K562 (cell line): ENCODE measurements around the gene NDUFV3. TPM values are rescaled to one million over a fixed set of nuclear protein-coding genes. Genes with fewer than 3 reads are reported as not detected.
A peak's percentile ranks its signal among the peaks of the same experiment; 100 is the strongest.

ENCODE experiments used
- CBFA2T3 ChIP-seq: fragments of 450-650 bp; IDR thresholded peaks from 2 replicates; pipeline ENCODE4 v1.6.1; 2017
- CTBP1 ChIP-seq: fragments of 450-650 bp; IDR thresholded peaks from 2 replicates; pipeline ENCODE4 v1.6.1; 2016; ENCODE audit warnings: borderline replicate concordance
- ETV1 ChIP-seq: fragments of 450-650 bp; conservative IDR thresholded peaks from 2 replicates; pipeline ENCODE4 v1.6.1; 2016; ENCODE audit warnings: missing genetic modification characterization, control low read depth, low read depth, missing compliant biosample characterization
- FOXJ3 ChIP-seq: sonication (generic); formaldehyde crosslinking; IDR thresholded peaks from 2 replicates; pipeline ENCODE4 v1.4.0; 2020; ENCODE audit warnings: mild to moderate bottlenecking, missing genetic modification reagents
- HDAC1 ChIP-seq, 2 experiments: fragments of 450-650 bp; IDR thresholded peaks; 2 replicates each; pipeline ENCODE4 v1.6.1; 2016 to 2017; ENCODE audit warnings: inconsistent platforms in 1 of 2, mild to moderate bottlenecking in 1 of 2, moderate library complexity in 1 of 2
- MTA3 ChIP-seq: fragments of 450-650 bp; formaldehyde crosslinking; IDR thresholded peaks from 2 replicates; pipeline ENCODE4 v1.6.1; 2017; ENCODE audit warnings: mild to moderate bottlenecking, borderline replicate concordance
- NCOA1 ChIP-seq: fragments of 450-650 bp; IDR thresholded peaks from 2 replicates; pipeline ENCODE4 v1.6.1; 2016; ENCODE audit warnings: low read depth
- NCOA4 ChIP-seq: fragments of 450-650 bp; IDR thresholded peaks from 2 replicates; pipeline ENCODE4 v1.6.1; 2018; ENCODE audit warnings: mild to moderate bottlenecking; ENCODE audit not compliant: partially characterized antibody
- RBM15 ChIP-seq: fragments of 200-400 bp; formaldehyde crosslinking; IDR thresholded peaks from 2 replicates; pipeline ENCODE4 v1.6.1; 2018; ENCODE audit warnings: mild to moderate bottlenecking, low read length, moderate library complexity; ENCODE audit not compliant: insufficient read depth
- SMARCC2 ChIP-seq: fragments of 450-650 bp; IDR thresholded peaks from 2 replicates; pipeline ENCODE4 v1.6.1; 2017; ENCODE audit warnings: antibody characterized with exemption, moderate library complexity, mild to moderate bottlenecking, low read depth
- U2AF1 ChIP-seq: fragments of 200-400 bp; formaldehyde crosslinking; optimal IDR thresholded peaks from 2 replicates; pipeline ENCODE3; 2017; ENCODE audit warnings: mild to moderate bottlenecking, low read depth, low read length, moderate library complexity
- ZC3H11A ChIP-seq: IDR thresholded peaks from 2 replicates; pipeline ENCODE4 v1.6.1; 2012; ENCODE audit warnings: low read depth, low read length, improper control_type of control experiment
- ZNF274 ChIP-seq: IDR thresholded peaks from 2 replicates; pipeline ENCODE4 v1.6.1; 2011; ENCODE audit warnings: low read depth, mild to moderate bottlenecking, low read length, moderate library complexity, borderline replicate concordance
- ZSCAN29 ChIP-seq: fragments of 450-650 bp; IDR thresholded peaks from 2 replicates; pipeline ENCODE4 v1.6.1; 2017
- ZSCAN32 ChIP-seq: fragments of 450-650 bp; formaldehyde crosslinking; IDR thresholded peaks from 2 replicates; pipeline ENCODE4 v1.4.0; 2020; ENCODE audit warnings: mild to moderate bottlenecking, moderate library complexity
- polyA plus RNA-seq, 8 experiments: library from polyadenylated mRNA; depleted of rRNA in 4 of 8; stranded (reverse) in 5 of 8; unstranded in 3 of 8; fragments of >200 nt; fragmentation: Nextera tagmentation in 2 of 8; fragmentation: Illumina TruSeq in 1 of 8; extraction: Ambion mirVana in 2 of 8; extraction: Trizol in 1 of 8; gene quantifications; 2 replicates each; pipeline versions ENCODE4 v1.2.1 to v1.2.3, GENCODE V29; 2011 to 2014; ENCODE audit warnings: inconsistent platforms in 1 of 8, missing spikeins in 1 of 8
- total RNA-seq, 7 experiments: library from RNA; depleted of rRNA in 6 of 7; stranded (reverse); fragments of >200 nt in 6 of 7; fragmentation: Illumina TruSeq in 2 of 7; extraction: Trizol in 2 of 7; gene quantifications; 2 replicates each; pipeline versions ENCODE4 v1.2.1 to v1.2.3, GENCODE V29; 2011 to 2021; ENCODE audit warnings: low replicate concordance in 1 of 7
- TF ChIP-seq, protein P1 (sequence below): fragments of 450-650 bp; IDR thresholded peaks from 2 replicates; pipeline ENCODE4 v1.7.0; 2016; ENCODE audit warnings: borderline replicate concordance
- TF ChIP-seq, protein P2 (sequence below): sonication (generic); formaldehyde crosslinking; IDR thresholded peaks from 2 replicates; pipeline ENCODE4 v1.8.1; 2023; ENCODE audit warnings: mild to moderate bottlenecking, missing genetic modification reagents
- TF ChIP-seq, protein P3 (sequence below): fragments of 250-450 bp; sonication (Bioruptor Pico); IDR thresholded peaks from 2 replicates; pipeline ENCODE4 v1.5.0; 2021; ENCODE audit warnings: mild to moderate bottlenecking, moderate library complexity
- TF ChIP-seq, protein P4 (sequence below): fragments of 450-650 bp; formaldehyde crosslinking; IDR thresholded peaks from 2 replicates; pipeline ENCODE4 v1.4.0; 2022; ENCODE audit warnings: missing genetic modification characterization

The NDUFV3 gene
- total and polyA plus RNA-seq, 9 of the 15 experiments (the other 6 are each of a cell fraction or from before 2014, with no cell fraction given) = 19.1 to 87.8 (median 74.3) TPM

DNA sequence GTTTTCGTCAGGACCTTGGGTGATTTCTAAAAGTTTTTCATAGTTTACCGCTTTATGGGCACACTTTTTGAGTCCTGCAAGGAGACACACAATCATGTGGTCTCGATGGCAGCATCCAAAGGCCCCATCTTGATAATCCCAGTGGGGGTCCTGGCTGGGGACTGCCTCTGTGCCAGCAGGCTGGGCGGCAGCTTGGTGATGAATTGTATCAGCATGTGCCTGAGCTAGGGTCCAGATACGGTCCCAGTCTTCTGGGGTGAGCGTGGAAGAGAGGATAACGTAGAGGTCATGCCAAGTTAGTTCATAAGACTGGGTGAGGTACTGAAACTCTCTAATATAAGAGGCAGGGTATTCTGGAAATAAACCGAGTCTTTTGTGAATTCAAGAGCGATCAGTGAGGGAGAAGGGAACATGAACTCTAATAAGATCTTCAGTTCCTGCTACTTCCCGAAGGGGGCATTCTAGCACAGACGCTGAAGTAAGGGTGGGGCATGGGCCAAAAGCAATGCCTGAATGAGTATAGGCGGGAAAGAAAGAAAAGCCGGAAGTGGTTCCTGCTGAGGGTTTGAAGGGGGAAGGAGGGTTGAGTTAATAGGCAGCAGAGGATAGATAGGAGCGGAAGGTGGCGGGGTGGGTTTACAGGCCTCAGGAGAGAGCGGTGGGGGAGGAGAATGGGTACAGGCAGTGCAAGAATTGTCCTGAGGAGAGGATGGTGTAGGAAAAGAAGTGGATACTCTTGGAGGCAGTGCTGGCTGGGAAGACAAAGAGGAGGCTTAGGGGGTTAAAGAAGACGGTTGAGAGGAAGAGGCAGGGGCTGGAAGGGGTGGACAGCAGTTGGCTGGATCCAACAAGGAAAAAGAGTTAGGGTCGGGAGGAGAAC, 30.7 kb downstream of the NDUFV3 start (continued):
- TF ChIP-seq, protein P1, sequence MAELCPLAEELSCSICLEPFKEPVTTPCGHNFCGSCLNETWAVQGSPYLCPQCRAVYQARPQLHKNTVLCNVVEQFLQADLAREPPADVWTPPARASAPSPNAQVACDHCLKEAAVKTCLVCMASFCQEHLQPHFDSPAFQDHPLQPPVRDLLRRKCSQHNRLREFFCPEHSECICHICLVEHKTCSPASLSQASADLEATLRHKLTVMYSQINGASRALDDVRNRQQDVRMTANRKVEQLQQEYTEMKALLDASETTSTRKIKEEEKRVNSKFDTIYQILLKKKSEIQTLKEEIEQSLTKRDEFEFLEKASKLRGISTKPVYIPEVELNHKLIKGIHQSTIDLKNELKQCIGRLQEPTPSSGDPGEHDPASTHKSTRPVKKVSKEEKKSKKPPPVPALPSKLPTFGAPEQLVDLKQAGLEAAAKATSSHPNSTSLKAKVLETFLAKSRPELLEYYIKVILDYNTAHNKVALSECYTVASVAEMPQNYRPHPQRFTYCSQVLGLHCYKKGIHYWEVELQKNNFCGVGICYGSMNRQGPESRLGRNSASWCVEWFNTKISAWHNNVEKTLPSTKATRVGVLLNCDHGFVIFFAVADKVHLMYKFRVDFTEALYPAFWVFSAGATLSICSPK = peak; percentile 98
- no peak for TF ChIP-seq ZSCAN29
- TF ChIP-seq, protein P2, sequence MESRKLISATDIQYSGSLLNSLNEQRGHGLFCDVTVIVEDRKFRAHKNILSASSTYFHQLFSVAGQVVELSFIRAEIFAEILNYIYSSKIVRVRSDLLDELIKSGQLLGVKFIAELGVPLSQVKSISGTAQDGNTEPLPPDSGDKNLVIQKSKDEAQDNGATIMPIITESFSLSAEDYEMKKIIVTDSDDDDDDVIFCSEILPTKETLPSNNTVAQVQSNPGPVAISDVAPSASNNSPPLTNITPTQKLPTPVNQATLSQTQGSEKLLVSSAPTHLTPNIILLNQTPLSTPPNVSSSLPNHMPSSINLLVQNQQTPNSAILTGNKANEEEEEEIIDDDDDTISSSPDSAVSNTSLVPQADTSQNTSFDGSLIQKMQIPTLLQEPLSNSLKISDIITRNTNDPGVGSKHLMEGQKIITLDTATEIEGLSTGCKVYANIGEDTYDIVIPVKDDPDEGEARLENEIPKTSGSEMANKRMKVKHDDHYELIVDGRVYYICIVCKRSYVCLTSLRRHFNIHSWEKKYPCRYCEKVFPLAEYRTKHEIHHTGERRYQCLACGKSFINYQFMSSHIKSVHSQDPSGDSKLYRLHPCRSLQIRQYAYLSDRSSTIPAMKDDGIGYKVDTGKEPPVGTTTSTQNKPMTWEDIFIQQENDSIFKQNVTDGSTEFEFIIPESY (CRISPR knock-in tag) = peak; percentile 89
- peak; percentile 89 to 93 for TF ChIP-seq HDAC1 (IDR thresholded peaks at IDR 0.05)
- no peak for TF ChIP-seq ZSCAN32 (CRISPR knock-in tag)
- TF ChIP-seq CBFA2T3 = peak; percentile 74
- TF ChIP-seq ETV1 (tag) = peak; percentile 97
- TF ChIP-seq RBM15 = no peak
- TF ChIP-seq ZNF274 = no peak
- TF ChIP-seq CTBP1 = peak; percentile 80
- TF ChIP-seq, protein P3, sequence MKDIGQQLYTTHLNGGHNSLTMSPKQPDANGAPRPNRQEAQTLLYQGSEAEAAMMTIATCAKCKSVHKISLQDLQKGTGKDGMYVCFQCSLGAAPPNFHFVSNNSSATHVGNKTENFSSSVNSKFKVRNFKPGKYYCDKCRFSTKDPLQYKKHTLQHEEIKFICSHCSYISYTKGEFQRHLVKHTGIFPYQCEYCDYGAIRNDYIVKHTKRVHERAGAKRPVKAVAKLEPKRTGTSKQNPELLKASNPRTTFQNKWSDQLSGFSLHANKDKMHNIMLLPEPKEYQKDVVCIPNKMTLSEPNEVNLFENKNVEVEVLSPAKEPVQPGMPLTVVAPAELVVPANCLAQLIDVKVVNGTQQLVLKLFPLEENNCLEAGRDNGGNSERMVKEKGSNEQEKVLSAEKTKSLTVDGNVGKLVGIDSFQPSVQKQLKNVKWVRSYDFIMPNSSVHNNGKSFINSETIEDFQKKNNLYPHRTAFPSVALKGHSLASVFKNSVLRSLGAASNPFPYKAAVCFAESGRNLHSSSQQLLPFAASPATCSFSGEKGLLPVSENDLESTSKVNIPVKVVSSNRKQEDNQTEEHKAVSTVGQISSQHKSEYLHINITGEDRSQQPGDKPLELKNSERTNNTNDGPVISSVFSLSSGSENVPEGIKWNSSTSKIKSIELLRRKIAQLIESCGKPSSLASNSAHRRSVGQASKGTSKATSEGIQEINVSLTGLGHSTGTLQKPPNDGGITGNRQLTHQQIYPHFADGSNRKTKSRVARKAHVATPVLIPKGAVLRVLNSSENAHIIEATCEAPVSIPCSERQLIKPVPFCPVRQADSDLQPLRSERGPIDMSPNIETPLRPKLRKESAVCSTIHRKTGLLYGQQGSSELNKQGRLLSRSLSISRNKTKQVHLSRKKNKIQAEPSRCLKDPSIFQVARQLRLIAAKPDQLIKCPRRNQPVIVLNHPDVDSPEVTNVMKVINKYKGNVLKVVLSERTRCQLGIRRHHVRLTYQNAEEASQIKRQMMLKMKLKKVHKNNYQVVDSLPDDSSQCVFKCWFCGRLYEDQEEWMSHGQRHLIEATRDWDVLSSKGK (CRISPR knock-in tag) = no peak
- peak; percentile 62; the same call in 1 of the 2 replicates for TF ChIP-seq NCOA1
- peak; percentile 50; the same call in 1 of the 2 replicates for TF ChIP-seq SMARCC2
- TF ChIP-seq, protein P4, sequence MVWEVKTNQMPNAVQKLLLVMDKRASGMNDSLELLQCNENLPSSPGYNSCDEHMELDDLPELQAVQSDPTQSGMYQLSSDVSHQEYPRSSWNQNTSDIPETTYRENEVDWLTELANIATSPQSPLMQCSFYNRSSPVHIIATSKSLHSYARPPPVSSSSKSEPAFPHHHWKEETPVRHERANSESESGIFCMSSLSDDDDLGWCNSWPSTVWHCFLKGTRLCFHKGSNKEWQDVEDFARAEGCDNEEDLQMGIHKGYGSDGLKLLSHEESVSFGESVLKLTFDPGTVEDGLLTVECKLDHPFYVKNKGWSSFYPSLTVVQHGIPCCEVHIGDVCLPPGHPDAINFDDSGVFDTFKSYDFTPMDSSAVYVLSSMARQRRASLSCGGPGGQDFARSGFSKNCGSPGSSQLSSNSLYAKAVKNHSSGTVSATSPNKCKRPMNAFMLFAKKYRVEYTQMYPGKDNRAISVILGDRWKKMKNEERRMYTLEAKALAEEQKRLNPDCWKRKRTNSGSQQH (CRISPR knock-in tag) = peak; percentile 95
- TF ChIP-seq U2AF1 = no peak
- TF ChIP-seq MTA3 = peak; percentile 62; the same call in 1 of the 2 replicates
- no peak for TF ChIP-seq FOXJ3 (CRISPR knock-in tag)
- peak; percentile 68 for TF ChIP-seq NCOA4
- TF ChIP-seq ZC3H11A = no peak; the same call in 1 of the 2 replicates
